Measurements from ENCODE around the gene KLHL29.

GRCh38 chr2:23434721-23435121 is 49.7 kb downstream of the KLHL29 start:
- TF ChIP-seq POLR2AphosphoS5 (IDR thresholded peaks at IDR 0.05; ENCODE audit: low read depth, low read length) (no peak), REST (IDR thresholded peaks at IDR 0.05; ENCODE audit: insufficient read depth in 1 of 2, low read depth in 2 of 2, low read length in 2 of 2) (no peak), TAF1 (IDR thresholded peaks at IDR 0.05; ENCODE audit: borderline replicate concordance, insufficient read depth, low read length) (no peak), SIN3A (IDR thresholded peaks at IDR 0.05; ENCODE audit: borderline replicate concordance, insufficient read depth, low read length) (no peak), FOXP2 (optimal IDR thresholded peaks at IDR 0.05; ENCODE audit: borderline replicate concordance, extremely low read depth, extremely low read length, insufficient read depth) (no peak)
